Iris pigment epithelial cell (primary cell): Measurements from ENCODE around the gene CD164L2.
"Not testable (repeated sequence)": the region's sequence is repeated elsewhere in the genome, so short reads cannot be mapped to it uniquely, and the experiment has no call there.

Source experiments
- DNase-seq: peaks from one replicate; pipeline ENCODE4 v3.0.0-alpha.2; 2011; ENCODE audit warnings: low read depth

CD164L2 gene

GRCh38 chr1:27384797-27385196, 1.7 kb upstream of the CD164L2 start:
- DNase-seq = not testable (repeated sequence)

- no peak for DNase-seq
Measured at GRCh38 chr1:27383661-27384060, 528 bp upstream of the CD164L2 start.

GRCh38 chr1:27381969-27382762, 967 bp downstream of the CD164L2 start:
- DNase-seq = no peak

GRCh38 chr1:27380766-27381733, 2.1 kb downstream of the CD164L2 start:
- no peak for DNase-seq

GRCh38 chr1:27380224-27380623, 2.9 kb downstream of the CD164L2 start:
- no peak for DNase-seq

- no peak for DNase-seq
Measured at GRCh38 chr1:27379564-27380122, 3.5 kb downstream of the CD164L2 start.

- no peak for DNase-seq
Measured at GRCh38 chr1:27377760-27378495, 5.2 kb downstream of the CD164L2 start.

- DNase-seq = no peak
Measured at GRCh38 chr1:27374362-27375086, 8.6 kb downstream of the CD164L2 start, which contains the start of gene FCN3. Gene FCN3 (minus strand): TSS chr1:27374824. CDS start chr1:27374818, 6 bp downstream.

GRCh38 chr1:27372808-27373690, 10.1 kb downstream of the CD164L2 start:
- DNase-seq = no peak

- DNase-seq = no peak
Measured at GRCh38 chr1:27372022-27372807, 10.9 kb downstream of the CD164L2 start.

- peak; percentile 33 for DNase-seq
Measured at GRCh38 chr1:27368869-27369582, 14.1 kb downstream of the CD164L2 start.

GRCh38 chr1:27367160-27367650, 15.9 kb downstream of the CD164L2 start:
- DNase-seq = no peak

GRCh38 chr1:27366411-27367159, 16.5 kb downstream of the CD164L2 start, which contains the start of gene MAP3K6:
Gene MAP3K6 (minus strand): TSS chr1:27366961. CDS start chr1:27366597, 364 bp downstream.
- peak; percentile 74 for DNase-seq

- DNase-seq = peak; percentile 61
Measured at GRCh38 chr1:27366113-27366410, 17.1 kb downstream of the CD164L2 start.

- DNase-seq = peak; percentile 90
Measured at GRCh38 chr1:27365372-27366112, 17.6 kb downstream of the CD164L2 start.

GRCh38 chr1:27364696-27365371, 18.3 kb downstream of the CD164L2 start:
- DNase-seq = no peak
